Activated naive CD8-positive, alpha-beta T cell treated with anti-CD3 and anti-CD28 coated beads for 36 hours (primary cell): ENCODE measurements around the gene RNF213. TPM values are rescaled to one million over a fixed set of nuclear protein-coding genes. Genes with fewer than 3 reads are reported as not detected.
"Not testable (repeated sequence)": the region's sequence is repeated elsewhere in the genome, so short reads cannot be mapped to it uniquely, and the experiment has no call there.

Source experiments
- DNase-seq: peaks from one replicate; pipeline ENCODE4 v3.0.0; 2021
- H3K27ac Mint-ChIP-seq: one replicate; pipeline ENCODE4 v1.8.0; 2022; ENCODE audit warnings: mild to moderate bottlenecking, moderate library complexity, mixed read lengths
- H3K27me3 Mint-ChIP-seq: one replicate; pipeline ENCODE4 v1.8.0; 2022; ENCODE audit warnings: mild to moderate bottlenecking, mixed read lengths
- H3K36me3 Mint-ChIP-seq: one replicate; pipeline ENCODE4 v1.8.0; 2021; ENCODE audit warnings: mild to moderate bottlenecking, mixed read lengths
- H3K4me1 Mint-ChIP-seq: one replicate; pipeline ENCODE4 v1.8.0; 2021; ENCODE audit warnings: mixed read lengths
- H3K4me3 Mint-ChIP-seq: one replicate; pipeline ENCODE4 v1.8.0; 2022; ENCODE audit warnings: mild to moderate bottlenecking, moderate library complexity, mixed read lengths
- H3K9me3 Mint-ChIP-seq: one replicate; pipeline ENCODE4 v1.8.0; 2022; ENCODE audit warnings: mixed read lengths
- total RNA-seq, 2 experiments: library from RNA; stranded (reverse); gene quantifications; one replicate each; pipeline ENCODE4 v1.2.3, GENCODE V29; 2021

Gene RNF213
- total RNA-seq, 2 experiments from 2014 or later: 109 TPM

DNA sequence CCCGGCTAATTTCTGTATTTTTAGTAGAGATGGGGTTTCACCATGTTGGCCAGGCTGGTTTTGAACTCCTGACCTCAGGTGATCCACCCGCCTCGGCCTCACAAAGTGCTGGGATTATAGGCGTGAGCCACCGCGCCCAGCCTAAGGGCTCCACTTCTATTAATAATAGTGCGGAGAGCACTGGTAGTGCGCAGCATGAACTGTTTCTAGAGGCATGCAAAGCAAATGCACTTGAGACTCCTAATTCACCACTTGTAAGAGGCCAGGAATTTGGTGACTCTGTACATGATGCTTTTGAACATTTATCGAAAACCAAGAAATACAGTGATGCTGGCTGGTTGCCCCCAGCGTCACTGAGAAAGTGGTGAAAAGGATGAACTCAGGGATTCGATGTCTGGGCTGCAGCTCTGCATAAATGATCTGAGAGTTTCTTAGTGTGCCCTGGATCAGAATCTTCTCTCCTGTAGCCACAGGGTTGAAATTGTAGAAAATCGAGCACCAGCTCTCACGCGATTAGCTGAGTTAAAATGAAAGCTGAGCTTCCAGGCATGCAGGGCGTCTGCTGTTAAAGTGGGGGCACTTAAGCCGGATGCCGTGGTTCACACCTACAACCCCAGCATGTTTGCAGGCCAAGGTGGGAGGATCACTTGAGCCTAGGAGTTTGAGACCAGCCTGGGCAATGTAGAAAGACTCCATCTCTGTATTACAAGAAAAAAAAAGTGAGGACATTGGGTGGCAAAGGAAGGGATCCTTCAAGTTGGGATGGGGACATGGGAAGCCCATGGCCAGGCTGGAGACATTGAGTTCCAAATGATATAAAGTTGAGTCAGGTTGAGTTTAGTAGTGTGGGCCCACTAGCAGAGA lies 4.8 kb downstream of the RNF213 start:
- peaks cover 3% of the 10 kb centered on the region for H3K9me3 Mint-ChIP-seq
- H3K27me3 Mint-ChIP-seq: no peaks in the 10 kb centered on the region
- peaks cover 36% of the 10 kb centered on the region for H3K4me1 Mint-ChIP-seq
- H3K4me3 Mint-ChIP-seq: peak overlapping the region; percentile 91
- peaks cover 37% of the 10 kb centered on the region for H3K36me3 Mint-ChIP-seq
- peak; percentile 82 for DNase-seq
- peak overlapping the region; percentile 97 for H3K27ac Mint-ChIP-seq

DNA sequence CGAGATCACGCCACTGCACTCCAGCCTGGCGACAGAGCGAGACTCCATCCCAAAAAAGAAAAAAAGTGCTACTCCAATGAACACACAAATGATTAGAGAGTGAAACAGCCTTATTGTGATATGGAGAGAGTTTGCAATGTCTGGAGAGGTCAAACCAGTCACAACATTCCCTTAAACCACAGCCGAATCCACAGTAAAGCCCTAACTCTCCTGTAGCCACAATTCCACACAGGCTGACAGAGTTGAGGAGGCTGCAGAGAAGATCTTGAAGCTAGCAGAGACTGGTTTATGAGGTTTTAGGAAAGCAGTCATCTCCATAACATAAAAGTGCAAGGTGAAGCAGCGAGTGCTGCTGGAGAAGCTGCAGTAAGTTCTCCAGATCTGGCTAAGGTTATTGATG lies 6.7 kb downstream of the RNF213 start:
- H3K27me3 Mint-ChIP-seq: no peaks in the 10 kb centered on the region
- H3K9me3 Mint-ChIP-seq: peaks cover 3% of the 10 kb centered on the region
- H3K36me3 Mint-ChIP-seq: peaks cover 42% of the 10 kb centered on the region
- H3K27ac Mint-ChIP-seq: no peak overlapping the region
- peaks cover 34% of the 10 kb centered on the region for H3K4me1 Mint-ChIP-seq
- no peak for DNase-seq
- H3K4me3 Mint-ChIP-seq: no peak overlapping the region

DNA sequence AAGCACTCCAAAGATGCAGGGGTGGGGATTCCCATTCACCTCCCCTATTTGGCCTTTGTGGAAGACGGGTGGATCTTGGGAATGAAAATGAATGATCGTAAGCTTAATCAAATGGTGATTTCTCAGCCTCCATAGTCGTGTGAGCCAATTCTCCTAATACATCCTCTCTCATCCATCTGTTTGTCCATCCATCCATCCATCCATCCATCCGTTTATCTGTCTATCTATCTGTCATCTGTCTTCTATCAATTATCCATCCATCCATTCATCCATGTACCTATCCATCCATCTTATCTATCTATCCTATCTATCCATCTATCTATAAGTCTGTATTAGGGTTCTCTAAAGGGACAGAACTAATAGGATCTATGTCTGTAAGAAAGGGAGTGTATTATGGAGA lies 7.8 kb downstream of the RNF213 start:
- H3K4me1 Mint-ChIP-seq: peaks cover 39% of the 10 kb centered on the region
- peaks cover 3% of the 10 kb centered on the region for H3K9me3 Mint-ChIP-seq
- H3K4me3 Mint-ChIP-seq: no peak overlapping the region
- no peaks in the 10 kb centered on the region for H3K27me3 Mint-ChIP-seq
- H3K27ac Mint-ChIP-seq: no peak overlapping the region
- no peak for DNase-seq
- H3K36me3 Mint-ChIP-seq: peaks cover 44% of the 10 kb centered on the region

DNA sequence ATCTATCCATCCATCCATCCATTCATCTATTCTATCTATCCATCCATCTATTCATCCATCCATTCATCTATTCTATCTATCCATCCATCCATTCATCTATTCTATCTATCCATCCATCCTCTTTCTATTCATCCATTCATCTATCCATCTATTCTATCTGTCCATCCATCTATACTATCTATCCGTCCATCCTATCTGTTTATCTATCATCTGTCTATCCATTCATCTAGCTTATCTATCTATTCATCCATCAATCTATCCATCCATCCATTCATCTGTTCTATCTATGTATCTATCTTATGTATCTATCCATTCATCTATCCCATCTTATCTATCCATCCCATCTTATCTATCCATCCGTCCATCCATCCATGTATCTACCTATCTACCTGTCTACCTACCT lies 8.8 kb downstream of the RNF213 start:
- H3K9me3 Mint-ChIP-seq: peaks cover 3% of the 10 kb centered on the region

DNA sequence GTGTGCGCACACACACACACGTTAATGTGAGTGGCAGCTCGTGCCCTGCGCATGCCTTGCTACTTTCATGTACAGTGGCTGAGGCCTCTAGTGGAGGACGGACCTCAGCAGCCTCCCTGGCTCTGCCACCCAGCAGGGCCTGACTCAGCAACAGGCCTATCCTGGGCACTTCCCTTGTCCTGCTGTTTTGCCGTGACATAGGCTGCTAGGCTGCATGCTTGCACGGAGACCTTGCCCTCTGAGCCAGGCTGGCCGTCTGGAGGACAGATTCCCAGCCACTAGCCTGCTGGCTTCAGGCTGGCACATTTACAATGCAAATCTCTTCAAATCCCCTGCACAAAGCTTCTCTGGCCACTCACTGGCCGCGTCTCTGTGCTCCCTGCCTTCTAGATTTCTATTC lies 9.5 kb downstream of the RNF213 start:
- Mint-ChIP-seq H3K36me3 (peaks cover 42% of the 10 kb centered on the region), H3K27ac (peak overlapping the region; percentile 21), H3K27me3 (no peaks in the 10 kb centered on the region), H3K9me3 (peaks cover 3% of the 10 kb centered on the region), H3K4me1 (peaks cover 42% of the 10 kb centered on the region), H3K4me3 (no peak overlapping the region)
- DNase-seq: no peak

More for the DNA sequence above, 8.8 kb downstream of the RNF213 start:
- Mint-ChIP-seq H3K36me3 (peaks cover 44% of the 10 kb centered on the region), H3K27ac (no peak overlapping the region), H3K4me1 (peaks cover 45% of the 10 kb centered on the region), H3K27me3 (no peaks in the 10 kb centered on the region), H3K4me3 (no peak overlapping the region)
- no peak for DNase-seq

DNA sequence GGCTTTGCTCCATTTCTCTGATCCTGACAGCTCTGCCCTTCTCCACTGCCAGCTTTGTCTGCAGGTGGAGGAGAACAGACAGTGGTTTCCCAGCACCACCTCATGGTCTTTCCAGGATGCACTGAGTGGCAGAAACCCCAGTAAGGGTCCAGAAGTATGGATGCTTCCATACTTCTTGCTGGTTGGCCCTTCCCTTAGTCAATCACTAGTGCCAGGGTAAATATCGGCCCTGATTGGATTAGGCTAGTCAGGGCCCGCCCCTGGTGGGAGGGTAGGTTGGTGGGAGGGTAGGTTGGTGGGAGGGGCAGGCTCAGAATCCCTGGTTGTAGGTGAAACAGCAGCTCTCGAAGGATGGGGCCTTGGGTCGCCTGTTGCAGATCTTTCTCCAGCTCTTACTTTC lies 10.2 kb downstream of the RNF213 start:
- Mint-ChIP-seq H3K27me3 (no peaks in the 10 kb centered on the region), H3K27ac (peak overlapping the region; percentile 1), H3K4me1 (peaks cover 34% of the 10 kb centered on the region), H3K9me3 (no peaks in the 10 kb centered on the region), H3K4me3 (no peak overlapping the region), H3K36me3 (peaks cover 38% of the 10 kb centered on the region)
- no peak for DNase-seq

DNA sequence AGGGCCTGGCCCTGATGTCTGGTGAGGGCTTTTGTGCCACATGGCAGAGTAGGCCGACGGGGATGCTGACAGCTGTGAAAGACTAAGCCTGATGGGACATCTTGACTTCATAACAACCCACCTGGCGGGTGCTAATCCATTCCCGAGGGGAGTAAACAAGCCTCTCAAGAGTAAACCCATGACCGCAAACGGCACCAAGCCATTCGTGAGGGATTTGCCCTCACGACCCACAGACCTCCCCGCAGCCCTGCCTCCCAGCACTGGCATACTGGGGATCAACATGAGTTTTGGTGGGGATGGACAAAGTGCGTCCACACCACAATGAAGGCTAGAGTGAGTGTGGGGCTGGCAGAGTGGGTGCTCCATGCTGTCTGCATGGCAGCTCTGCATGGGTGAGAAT lies 11.7 kb downstream of the RNF213 start:
- DNase-seq: no peak
- Mint-ChIP-seq H3K27ac (no peak overlapping the region), H3K9me3 (no peaks in the 10 kb centered on the region), H3K36me3 (peaks cover 39% of the 10 kb centered on the region), H3K4me3 (no peak overlapping the region), H3K4me1 (peaks cover 35% of the 10 kb centered on the region), H3K27me3 (no peaks in the 10 kb centered on the region)

DNA sequence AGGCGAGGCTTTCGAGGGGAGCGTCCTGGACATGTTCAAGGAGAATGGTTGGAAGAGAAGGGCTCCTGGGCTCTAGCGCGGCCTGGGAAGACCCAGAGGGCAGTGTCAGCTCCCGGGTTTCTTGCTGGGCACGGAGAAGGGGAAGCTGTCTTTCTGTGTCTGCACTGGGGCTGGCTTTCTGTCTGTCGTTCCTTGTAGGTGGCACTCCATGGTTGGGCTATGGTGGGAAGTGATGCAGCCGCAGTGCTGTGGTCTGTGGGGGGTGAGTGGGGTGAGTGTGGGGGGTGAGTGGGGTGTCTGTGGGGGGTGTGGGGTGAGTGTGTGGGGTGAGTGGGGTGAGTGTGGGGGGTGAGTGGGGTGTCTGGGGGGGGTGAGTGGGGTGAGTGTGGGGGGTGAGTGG lies 13.7 kb downstream of the RNF213 start:
- peaks cover 30% of the 10 kb centered on the region for H3K4me1 Mint-ChIP-seq
- H3K27me3 Mint-ChIP-seq: no peaks in the 10 kb centered on the region
- peaks cover 33% of the 10 kb centered on the region for H3K36me3 Mint-ChIP-seq
- no peak overlapping the region for H3K4me3 Mint-ChIP-seq
- no peak for DNase-seq
- peak overlapping the region; percentile 72 for H3K27ac Mint-ChIP-seq
- H3K9me3 Mint-ChIP-seq: no peaks in the 10 kb centered on the region

DNA sequence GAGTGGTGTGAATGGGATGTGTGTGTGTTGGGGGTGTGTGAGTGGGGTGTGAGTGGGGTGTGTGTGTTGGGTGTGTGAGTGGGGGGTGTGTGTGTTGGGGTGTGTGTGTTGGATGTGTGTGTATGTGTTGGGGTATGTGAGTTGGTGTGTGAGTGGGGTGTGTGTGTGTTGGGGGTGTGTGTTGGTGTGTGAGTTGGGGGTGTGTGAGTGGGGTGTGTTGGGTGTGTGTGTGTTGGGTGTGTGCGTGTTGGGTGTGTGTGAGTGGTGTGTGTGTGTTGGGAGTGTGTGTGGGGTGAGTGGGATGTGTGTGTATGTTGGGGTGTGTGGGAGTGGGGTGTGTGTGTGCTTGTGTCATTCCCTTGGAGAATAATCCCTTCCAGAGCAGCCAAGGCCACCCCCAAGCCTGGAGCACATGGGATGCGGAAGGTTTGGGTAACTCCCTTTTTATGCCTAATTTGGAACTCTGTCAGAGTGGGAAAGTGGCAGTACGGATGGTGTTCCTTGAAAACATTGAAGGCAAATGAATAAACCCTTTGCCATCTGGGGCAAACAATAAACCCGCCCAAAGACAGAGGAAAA lies 14.3 kb downstream of the RNF213 start:
- H3K4me3 Mint-ChIP-seq: no peak overlapping the region
- H3K4me1 Mint-ChIP-seq: peaks cover 30% of the 10 kb centered on the region
- peak overlapping the region; percentile 35 for H3K27ac Mint-ChIP-seq
- H3K36me3 Mint-ChIP-seq: peaks cover 33% of the 10 kb centered on the region
- no peaks in the 10 kb centered on the region for H3K27me3 Mint-ChIP-seq
- H3K9me3 Mint-ChIP-seq: no peaks in the 10 kb centered on the region
- DNase-seq: no peak

DNA sequence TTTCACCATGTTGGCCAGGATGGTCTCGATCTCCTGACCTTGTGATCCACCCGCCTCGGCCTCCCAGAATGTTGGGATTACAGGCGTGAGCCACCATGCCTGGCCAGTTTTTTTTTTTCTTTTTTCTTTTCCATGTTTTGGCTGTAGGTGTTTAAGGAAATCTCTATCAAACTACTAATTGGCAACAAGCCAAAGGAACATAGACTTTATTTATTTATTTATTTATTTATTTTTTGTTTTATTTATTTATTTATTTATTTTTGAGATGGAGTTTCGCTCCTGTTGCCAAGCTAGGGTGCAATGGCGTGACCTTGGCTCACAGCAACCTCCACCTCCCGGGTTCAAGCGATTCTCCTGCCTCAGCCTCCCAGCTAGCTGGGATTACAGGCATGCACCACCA lies 15.2 kb downstream of the RNF213 start:
- H3K27me3 Mint-ChIP-seq, DNase-seq, H3K27ac Mint-ChIP-seq, H3K4me3 Mint-ChIP-seq, H3K9me3 Mint-ChIP-seq: not testable (repeated sequence)
- peaks cover 33% of the 10 kb centered on the region for H3K36me3 Mint-ChIP-seq
- peaks cover 24% of the 10 kb centered on the region for H3K4me1 Mint-ChIP-seq

DNA sequence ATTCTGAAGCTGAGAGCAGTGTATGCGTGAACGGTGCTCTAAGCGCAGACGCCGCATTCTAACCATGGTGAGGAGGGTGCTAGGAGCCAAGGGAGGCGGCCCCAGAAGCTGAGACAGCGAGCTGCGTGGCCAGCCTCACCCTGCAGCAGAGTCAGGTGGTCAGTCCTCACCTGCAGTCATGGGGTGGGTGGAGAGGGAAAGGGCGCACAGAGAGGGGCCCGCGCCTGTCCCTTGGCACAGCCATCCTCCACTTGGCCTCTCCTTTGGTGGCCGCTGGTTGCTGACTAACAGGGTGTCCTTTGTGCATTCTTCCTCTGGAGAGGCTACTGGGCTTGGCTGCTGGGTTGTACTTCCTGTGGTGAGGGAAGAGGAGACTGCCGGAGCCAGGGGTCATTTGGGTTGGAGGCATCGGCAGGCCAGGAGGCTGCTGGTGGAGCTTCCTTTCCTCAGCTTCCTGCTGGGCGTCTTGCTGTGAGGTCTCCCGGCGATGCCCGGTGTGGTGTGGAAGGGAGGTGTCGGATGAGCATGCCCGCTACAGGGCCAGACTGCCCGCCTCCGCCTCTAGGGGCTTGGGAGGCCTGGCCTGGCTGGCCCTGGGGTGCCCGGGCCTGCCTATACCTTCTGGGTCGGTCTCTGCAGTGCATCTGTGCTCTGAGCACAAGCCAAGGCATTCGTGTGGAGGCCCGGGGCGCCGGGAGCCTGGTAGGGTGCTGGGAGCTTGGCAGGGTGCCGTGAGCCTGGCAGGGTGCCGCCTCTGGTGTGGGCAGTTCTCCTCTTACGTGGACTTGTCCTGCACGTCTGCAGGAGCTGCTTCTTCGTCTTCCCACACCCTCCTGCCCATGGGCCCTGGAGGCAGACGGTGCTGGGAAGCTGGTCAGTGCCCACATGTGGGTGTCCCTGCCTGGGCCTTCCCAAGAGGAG lies 17.4 kb downstream of the RNF213 start:
- Mint-ChIP-seq H3K36me3 (peaks cover 33% of the 10 kb centered on the region), H3K4me3 (no peak overlapping the region), H3K27ac (peak overlapping the region; percentile 1), H3K4me1 (peaks cover 15% of the 10 kb centered on the region), H3K9me3 (no peaks in the 10 kb centered on the region), H3K27me3 (no peaks in the 10 kb centered on the region)
- no peak for DNase-seq

DNA sequence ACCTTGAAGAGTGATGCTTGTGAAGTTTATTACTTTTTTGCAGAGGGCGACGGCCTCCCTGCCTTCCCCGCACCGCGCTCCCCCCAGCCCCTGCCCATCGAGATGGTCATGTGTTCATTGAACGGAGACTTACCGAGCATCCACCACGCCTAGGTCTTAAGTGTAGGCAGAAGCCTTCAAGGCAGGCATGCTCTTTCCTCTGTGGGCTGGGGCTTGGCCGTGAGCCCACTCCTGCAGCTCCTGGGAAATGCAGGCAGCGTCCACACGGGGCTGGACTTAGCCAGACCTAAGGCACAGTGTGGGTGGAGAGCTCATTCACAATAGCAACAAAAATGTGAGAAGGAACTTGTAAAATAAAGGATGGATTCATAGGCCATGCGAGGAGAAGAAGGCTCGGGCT lies 19.2 kb downstream of the RNF213 start:
- no peak for DNase-seq
- Mint-ChIP-seq H3K4me1 (peaks cover 15% of the 10 kb centered on the region), H3K36me3 (peaks cover 24% of the 10 kb centered on the region), H3K4me3 (no peak overlapping the region), H3K27me3 (no peaks in the 10 kb centered on the region), H3K9me3 (no peaks in the 10 kb centered on the region), H3K27ac (peak overlapping the region; percentile 1)

DNA sequence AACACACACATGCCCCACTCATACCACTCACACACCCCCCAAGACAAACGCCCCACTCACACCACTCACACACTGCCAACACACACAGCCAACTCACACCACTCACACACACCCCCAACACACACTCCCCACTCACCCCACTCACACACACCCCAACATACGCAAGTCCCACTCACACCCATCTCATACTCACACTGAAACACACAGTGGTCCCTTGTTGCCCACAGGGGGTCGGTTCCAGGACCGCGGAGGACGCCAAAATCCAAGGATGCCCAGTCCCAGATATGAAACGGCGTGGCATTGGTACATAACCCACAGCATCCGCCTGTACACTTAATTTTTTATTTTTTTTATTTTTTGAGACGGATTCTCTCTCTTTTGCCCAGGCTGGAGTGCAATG lies 20.9 kb downstream of the RNF213 start:
- DNase-seq: no peak
- Mint-ChIP-seq H3K27ac (no peak overlapping the region), H3K4me3 (no peak overlapping the region), H3K36me3 (peaks cover 16% of the 10 kb centered on the region), H3K27me3 (no peaks in the 10 kb centered on the region), H3K9me3 (no peaks in the 10 kb centered on the region), H3K4me1 (peaks cover 13% of the 10 kb centered on the region)

DNA sequence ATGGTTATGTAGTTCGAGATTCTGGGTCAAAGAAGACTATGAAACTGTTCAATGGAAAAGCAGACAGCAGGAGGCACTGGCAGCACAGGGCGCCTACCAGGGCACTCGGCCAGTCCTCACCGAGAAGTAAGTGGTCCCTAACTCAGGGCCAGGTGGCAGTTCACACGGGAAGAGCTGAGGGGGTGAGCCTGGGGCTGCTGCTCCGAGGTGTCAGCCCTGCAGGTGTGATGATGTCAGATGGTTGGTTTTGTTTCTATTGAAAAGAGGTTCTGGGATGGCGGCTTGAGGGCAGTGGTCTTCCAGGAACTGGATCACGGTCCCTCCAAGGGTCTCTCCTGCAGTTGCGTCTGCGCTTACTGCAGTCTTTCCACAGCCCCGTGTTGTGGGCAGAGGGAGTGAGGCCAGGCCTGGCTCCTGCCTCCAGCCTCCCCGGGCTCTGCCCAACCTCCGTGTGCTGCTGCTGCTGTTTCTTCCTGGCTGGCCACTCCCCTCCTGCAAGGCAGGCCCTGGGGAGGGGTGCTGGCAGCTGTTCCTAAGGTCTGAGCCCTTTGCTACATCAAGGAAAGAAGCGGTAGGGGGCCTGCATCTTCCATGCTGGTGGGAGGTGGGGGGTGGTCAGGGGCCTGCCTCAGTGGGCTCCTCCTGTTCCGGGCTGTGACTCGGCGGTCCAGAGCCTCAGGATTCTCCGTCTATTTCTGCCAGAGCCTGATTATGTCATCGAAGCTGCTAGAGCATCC lies 22.6 kb downstream of the RNF213 start:
- no peaks in the 10 kb centered on the region for H3K27me3 Mint-ChIP-seq
- peak overlapping the region; percentile 57 for H3K27ac Mint-ChIP-seq
- no peak for DNase-seq
- peaks cover 17% of the 10 kb centered on the region for H3K4me1 Mint-ChIP-seq
- no peaks in the 10 kb centered on the region for H3K9me3 Mint-ChIP-seq
- H3K4me3 Mint-ChIP-seq: no peak overlapping the region
- peaks cover 13% of the 10 kb centered on the region for H3K36me3 Mint-ChIP-seq
